IgD-negative memory B cell (primary cell): ENCODE measurements around the gene ATP6V0A4. TPM values are rescaled to one million over a fixed set of nuclear protein-coding genes. Genes with fewer than 3 reads are reported as not detected.
"Not testable (repeated sequence)": the region's sequence is repeated elsewhere in the genome, so short reads cannot be mapped to it uniquely, and the experiment has no call there.

Experiments
- H3K27ac Mint-ChIP-seq, 3 donors: one replicate each; pipeline ENCODE4 v1.8.0; 2020 to 2022; ENCODE audit warnings: mild to moderate bottlenecking in 3 of 3, mixed read lengths in 3 of 3, moderate library complexity in 1 of 3
- H3K27me3 Mint-ChIP-seq: one replicate; pipeline ENCODE4 v1.8.0; 2021; ENCODE audit warnings: mixed read lengths
- H3K36me3 Mint-ChIP-seq: one replicate; pipeline ENCODE4 v1.8.0; 2020; ENCODE audit warnings: mild to moderate bottlenecking, mixed read lengths
- H3K4me1 Mint-ChIP-seq, 3 donors: one replicate each; pipeline ENCODE4 v1.8.0; 2020 to 2022; ENCODE audit warnings: mixed read lengths in 3 of 3, mild to moderate bottlenecking in 1 of 3
- H3K4me3 Mint-ChIP-seq, 4 donors: one replicate each; pipeline ENCODE4 v1.8.0; 2020 to 2022; ENCODE audit warnings: mild to moderate bottlenecking in 4 of 4, mixed read lengths in 4 of 4, moderate library complexity in 3 of 4
- H3K9me3 Mint-ChIP-seq, 3 donors: one replicate each; pipeline ENCODE4 v1.8.0; 2020 to 2021; ENCODE audit warnings: mixed read lengths in 3 of 3, mild to moderate bottlenecking in 1 of 3
- polyA plus RNA-seq: library from polyadenylated mRNA; unstranded; fragments of 300-500 nt; fragmentation: Illumina TruSeq; gene quantifications from one replicate; pipeline ENCODE4 v1.2.3, GENCODE V29; 2021

The ATP6V0A4 gene
- polyA plus RNA-seq, 1 donor from 2014 or later: not detected

GRCh38 chr7:138821912-138822311 is 23.9 kb upstream of the ATP6V0A4 start:
- Mint-ChIP-seq H3K4me3 (no peak overlapping the region), H3K27ac (no peak overlapping the region), H3K4me1 (no peaks in the 10 kb centered on the region), H3K27me3 (no peaks in the 10 kb centered on the region), H3K36me3 (peaks cover 1% of the 10 kb centered on the region), H3K9me3 (peaks cover 0 to 8% (median 0%) of the 10 kb centered on the region in 3 donors)

GRCh38 chr7:138819625-138820024 is 21.6 kb upstream of the ATP6V0A4 start:
- no peaks in the 10 kb centered on the region for H3K4me1 Mint-ChIP-seq
- H3K27ac Mint-ChIP-seq: no peak overlapping the region
- H3K36me3 Mint-ChIP-seq: no peaks in the 10 kb centered on the region
- no peak overlapping the region for H3K4me3 Mint-ChIP-seq
- no peaks in the 10 kb centered on the region for H3K27me3 Mint-ChIP-seq
- peaks cover 0 to 6% (median 0%) of the 10 kb centered on the region in 3 donors for H3K9me3 Mint-ChIP-seq

DNA sequence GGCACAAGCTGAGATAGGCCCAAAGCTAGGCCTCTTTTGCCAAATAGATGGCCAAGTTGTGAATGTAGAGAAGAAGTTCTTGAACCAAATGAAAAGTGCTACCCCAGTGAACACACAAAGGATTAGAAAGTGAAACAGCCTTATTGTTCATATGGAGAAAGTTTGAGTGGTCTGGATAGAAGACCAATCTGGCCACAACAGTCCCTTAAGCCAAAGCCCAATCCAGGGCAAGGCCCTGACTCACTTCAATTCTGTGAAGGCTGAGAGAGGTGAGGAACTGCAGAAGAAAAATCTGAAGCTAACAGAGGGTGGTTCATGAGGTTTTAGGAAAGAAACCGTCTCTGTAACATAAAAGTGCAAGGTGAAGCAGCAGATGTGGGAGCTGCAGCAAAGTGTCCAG is 18.7 kb upstream of the ATP6V0A4 start:
- H3K27ac Mint-ChIP-seq: peak overlapping the region in 1 of 3 donors; percentile 47
- no peak overlapping the region for H3K4me3 Mint-ChIP-seq
- no peaks in the 10 kb centered on the region for H3K27me3 Mint-ChIP-seq
- no peaks in the 10 kb centered on the region for H3K36me3 Mint-ChIP-seq
- no peaks in the 10 kb centered on the region for H3K4me1 Mint-ChIP-seq
- H3K9me3 Mint-ChIP-seq: peaks cover 0 to 6% (median 0%) of the 10 kb centered on the region in 3 donors

DNA sequence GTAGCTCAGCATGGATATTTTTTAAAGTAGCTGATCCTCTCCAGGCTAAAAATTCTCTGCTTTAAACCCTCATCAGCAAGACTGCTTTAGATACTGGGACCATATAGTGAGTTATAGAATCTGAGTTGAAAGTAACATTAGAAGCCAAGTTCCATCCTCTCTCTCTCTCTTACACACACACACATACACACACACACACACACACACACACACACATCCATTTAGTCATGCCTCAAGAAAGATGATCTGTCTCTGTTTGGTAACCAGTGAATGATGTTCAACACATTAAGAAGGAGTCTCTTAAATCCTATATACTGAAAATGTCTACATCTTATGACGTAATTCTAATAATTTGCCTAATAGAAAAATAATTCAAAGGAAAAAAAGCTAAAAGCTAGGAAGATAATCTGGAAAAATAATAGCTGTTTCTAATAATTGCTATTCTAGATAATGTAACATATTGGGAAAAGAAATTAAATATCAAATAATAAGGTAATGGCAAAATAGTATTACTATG is 16.9 kb upstream of the ATP6V0A4 start:
- Mint-ChIP-seq H3K4me1 (no peaks in the 10 kb centered on the region), H3K36me3 (no peaks in the 10 kb centered on the region), H3K27ac (no peak overlapping the region), H3K27me3 (no peaks in the 10 kb centered on the region), H3K9me3 (peaks cover 0 to 6% (median 0%) of the 10 kb centered on the region in 3 donors), H3K4me3 (no peak overlapping the region)

- peaks cover 0 to 6% (median 0%) of the 10 kb centered on the region in 3 donors for H3K9me3 Mint-ChIP-seq
- no peaks in the 10 kb centered on the region for H3K27me3 Mint-ChIP-seq
- no peak overlapping the region for H3K4me3 Mint-ChIP-seq
- no peaks in the 10 kb centered on the region for H3K4me1 Mint-ChIP-seq
- H3K27ac Mint-ChIP-seq: no peak overlapping the region
- H3K36me3 Mint-ChIP-seq: no peaks in the 10 kb centered on the region
Observed at GRCh38 chr7:138813945-138814344, 15.9 kb upstream of the ATP6V0A4 start.

GRCh38 chr7:138811327-138811726 is 13.3 kb upstream of the ATP6V0A4 start:
- H3K27ac Mint-ChIP-seq, H3K4me1 Mint-ChIP-seq, H3K4me3 Mint-ChIP-seq, H3K9me3 Mint-ChIP-seq, H3K36me3 Mint-ChIP-seq, H3K27me3 Mint-ChIP-seq: not testable (repeated sequence)

DNA sequence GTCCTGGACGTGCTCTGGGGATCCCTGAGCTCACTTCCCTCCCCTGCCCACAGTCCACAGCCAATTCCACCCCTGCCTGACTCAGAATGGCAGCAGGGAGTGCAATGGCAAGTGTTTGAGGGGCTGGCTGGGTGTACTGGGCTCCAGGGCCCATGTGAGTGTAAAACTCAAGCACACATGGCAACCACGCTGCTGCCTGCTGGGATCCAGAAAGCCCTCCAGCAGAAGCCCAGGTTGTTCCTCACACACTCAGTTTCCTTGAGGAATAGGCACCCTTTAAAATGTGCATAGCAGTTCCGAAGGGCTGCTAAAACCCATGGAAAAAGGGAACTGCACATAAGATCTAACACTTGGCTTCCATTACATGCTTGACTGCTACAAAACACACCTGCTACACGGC is 11.3 kb upstream of the ATP6V0A4 start:
- peaks cover 3 to 8% (median 6%) of the 10 kb centered on the region in 3 donors for H3K9me3 Mint-ChIP-seq
- no peaks in the 10 kb centered on the region for H3K27me3 Mint-ChIP-seq
- H3K27ac Mint-ChIP-seq: no peak overlapping the region

GRCh38 chr7:138804618-138805017 is 6.6 kb upstream of the ATP6V0A4 start:
- Mint-ChIP-seq H3K4me3 (no peak overlapping the region), H3K27me3 (no peaks in the 10 kb centered on the region), H3K27ac (no peak overlapping the region), H3K36me3 (no peaks in the 10 kb centered on the region), H3K9me3 (peaks cover 3 to 12% (median 6%) of the 10 kb centered on the region in 3 donors), H3K4me1 (no peaks in the 10 kb centered on the region)

More for the DNA sequence above, 11.3 kb upstream of the ATP6V0A4 start:
- Mint-ChIP-seq H3K4me1 (no peaks in the 10 kb centered on the region), H3K4me3 (no peak overlapping the region), H3K36me3 (no peaks in the 10 kb centered on the region)

DNA sequence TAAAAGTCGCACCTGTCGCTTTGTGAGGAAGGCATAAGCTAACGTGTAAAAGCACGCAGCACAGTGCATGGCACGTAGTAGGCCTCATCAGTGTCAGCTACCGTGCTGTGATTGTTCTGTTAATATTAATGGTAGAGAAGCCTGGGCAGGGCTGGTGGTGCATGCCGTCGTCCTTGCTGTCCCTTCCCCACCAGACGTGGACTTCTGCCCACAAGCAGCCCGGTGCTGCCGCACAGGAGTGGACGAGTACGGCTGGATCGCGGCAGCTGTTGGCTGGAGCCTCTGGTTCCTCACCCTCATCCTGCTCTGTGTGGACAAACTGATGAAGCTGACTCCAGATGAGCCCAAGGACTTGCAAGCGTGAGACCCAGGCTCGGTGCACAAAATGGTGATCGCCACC is 4.7 kb upstream of the ATP6V0A4 start:
- Mint-ChIP-seq H3K4me3 (no peak overlapping the region), H3K27ac (no peak overlapping the region), H3K27me3 (peaks cover 2% of the 10 kb centered on the region), H3K4me1 (peaks cover 0 to 2% (median 0%) of the 10 kb centered on the region in 3 donors), H3K9me3 (peaks cover 0 to 7% (median 3%) of the 10 kb centered on the region in 3 donors), H3K36me3 (no peaks in the 10 kb centered on the region)

DNA sequence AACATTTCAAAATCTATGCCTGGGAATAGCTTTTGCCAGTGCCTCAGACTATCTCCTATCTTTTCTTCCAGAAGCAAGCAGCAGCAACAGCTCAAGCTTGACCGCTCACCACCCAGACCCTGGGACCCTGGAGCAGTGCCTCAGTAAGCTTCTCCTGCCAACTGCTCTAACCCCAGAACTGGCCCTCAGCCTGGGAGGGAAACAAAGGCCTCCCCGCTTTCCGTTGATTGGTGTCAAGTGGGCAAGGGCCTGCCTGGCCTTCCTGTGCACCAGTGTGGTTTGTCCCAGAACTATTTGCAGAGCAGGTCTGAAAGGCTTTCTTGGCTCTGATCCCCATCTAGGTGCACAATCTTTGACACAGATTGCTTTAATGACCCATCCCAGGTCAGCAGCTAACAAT is 3.3 kb upstream of the ATP6V0A4 start:
- Mint-ChIP-seq H3K4me1 (peaks cover 0 to 2% (median 0%) of the 10 kb centered on the region in 3 donors), H3K4me3 (no peak overlapping the region), H3K27ac (no peak overlapping the region)

GRCh38 chr7:138799336-138800000 is 1.5 kb upstream of the ATP6V0A4 start:
- Mint-ChIP-seq H3K9me3 (peaks cover 0 to 4% (median 0%) of the 10 kb centered on the region in 3 donors), H3K27ac (no peak overlapping the region), H3K27me3 (peaks cover 2% of the 10 kb centered on the region), H3K4me3 (no peak overlapping the region), H3K4me1 (peaks cover 0 to 2% (median 0%) of the 10 kb centered on the region in 3 donors), H3K36me3 (no peaks in the 10 kb centered on the region)

More for the DNA sequence above, 3.3 kb upstream of the ATP6V0A4 start:
- Mint-ChIP-seq H3K36me3 (no peaks in the 10 kb centered on the region), H3K27me3 (peaks cover 2% of the 10 kb centered on the region), H3K9me3 (peaks cover 0 to 4% (median 0%) of the 10 kb centered on the region in 3 donors)

- no peak overlapping the region for H3K4me3 Mint-ChIP-seq
- H3K36me3 Mint-ChIP-seq: no peaks in the 10 kb centered on the region
- H3K27ac Mint-ChIP-seq: no peak overlapping the region
- peaks cover 0 to 2% (median 0%) of the 10 kb centered on the region in 3 donors for H3K4me1 Mint-ChIP-seq
- H3K27me3 Mint-ChIP-seq: peaks cover 2% of the 10 kb centered on the region
- peaks cover 0 to 2% (median 0%) of the 10 kb centered on the region in 3 donors for H3K9me3 Mint-ChIP-seq
Observed at GRCh38 chr7:138798836-138799235, 840 bp upstream of the ATP6V0A4 start.

GRCh38 chr7:138797046-138797445 is 950 bp downstream of the ATP6V0A4 start:
- not testable (repeated sequence) for H3K36me3 Mint-ChIP-seq, H3K27me3 Mint-ChIP-seq, H3K4me1 Mint-ChIP-seq, H3K9me3 Mint-ChIP-seq, H3K27ac Mint-ChIP-seq
- H3K4me3 Mint-ChIP-seq: peak overlapping the region in 1 of 4 donors; percentile 30

DNA sequence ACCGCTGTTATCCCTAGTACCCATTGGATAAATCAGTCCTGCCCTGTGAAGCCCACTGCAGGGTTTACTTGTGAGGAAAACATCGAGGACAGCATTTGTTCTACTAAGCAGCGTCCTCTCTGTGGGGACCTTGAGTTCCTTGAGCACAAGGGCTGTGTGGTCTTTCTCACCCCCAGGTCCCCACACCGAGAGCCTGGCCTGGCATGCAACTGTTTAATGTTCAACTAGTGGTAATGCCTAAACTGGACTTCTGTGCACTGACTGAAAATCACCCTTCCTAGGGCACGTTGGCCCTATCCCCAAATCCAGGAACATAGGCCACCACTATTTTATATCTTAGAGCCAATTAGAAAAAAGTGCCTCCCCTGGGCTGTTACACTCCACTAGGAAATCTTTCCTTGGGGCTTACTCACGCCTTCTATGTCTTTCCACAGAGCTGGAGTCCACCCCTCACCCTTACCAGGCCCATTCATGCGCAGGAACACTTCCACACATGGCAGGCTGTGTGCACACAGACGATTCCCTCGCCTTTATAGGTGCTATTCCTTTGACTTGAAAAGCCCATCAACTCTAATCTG is 1.9 kb downstream of the ATP6V0A4 start:
- H3K4me3 Mint-ChIP-seq: no peak overlapping the region
- no peak overlapping the region for H3K27ac Mint-ChIP-seq

DNA sequence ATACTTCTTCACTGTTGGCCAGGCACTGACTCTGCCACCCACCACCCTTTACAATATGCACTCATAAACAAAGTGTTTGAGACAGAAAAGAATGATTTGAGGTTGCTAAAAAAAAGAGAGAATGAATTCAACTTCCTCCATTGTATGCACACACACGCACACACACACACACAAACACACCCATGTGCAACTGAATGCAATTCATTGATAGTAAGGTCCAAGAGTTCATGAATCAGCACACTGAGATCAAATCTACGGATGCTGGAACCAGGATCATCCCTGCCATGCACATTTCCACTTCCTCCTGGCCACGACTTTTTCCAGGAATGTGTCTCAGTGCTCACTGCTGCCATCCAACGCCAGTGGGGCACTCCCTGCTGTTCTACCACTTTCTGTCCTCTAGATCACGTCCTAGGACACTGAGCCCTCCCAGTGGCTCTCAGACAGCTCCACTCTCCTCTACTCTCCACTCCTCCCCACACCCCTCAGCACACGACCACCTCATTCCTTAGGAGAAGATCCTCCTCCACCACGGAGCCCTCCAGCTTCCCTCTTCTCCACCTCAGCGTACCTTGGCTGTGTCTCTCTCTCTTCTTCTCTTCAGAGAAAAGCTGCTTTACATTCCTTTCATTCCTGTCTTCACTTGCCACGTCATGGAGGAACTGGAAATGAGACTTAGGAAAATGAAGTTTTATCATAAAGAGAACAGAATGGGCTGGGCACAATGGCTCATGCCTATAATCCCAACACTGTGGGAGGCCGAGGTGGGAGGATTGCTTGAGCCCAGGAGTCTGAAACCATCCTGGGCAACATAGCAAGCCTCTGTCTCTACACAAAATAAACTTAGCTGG is 12.2 kb downstream of the ATP6V0A4 start:
- Mint-ChIP-seq H3K9me3 (peaks cover 8 to 17% (median 8%) of the 10 kb centered on the region in 3 donors), H3K27ac (no peak overlapping the region), H3K27me3 (peaks cover 10% of the 10 kb centered on the region), H3K4me1 (no peaks in the 10 kb centered on the region), H3K4me3 (peak overlapping the region in 1 of 4 donors; percentile 25), H3K36me3 (no peaks in the 10 kb centered on the region)

More for the DNA sequence above, 1.9 kb downstream of the ATP6V0A4 start:
- peaks cover 5% of the 10 kb centered on the region for H3K27me3 Mint-ChIP-seq
- peaks cover 2% of the 10 kb centered on the region for H3K36me3 Mint-ChIP-seq
- H3K9me3 Mint-ChIP-seq: peaks cover 0 to 2% (median 0%) of the 10 kb centered on the region in 3 donors
- peaks cover 0 to 3% (median 0%) of the 10 kb centered on the region in 3 donors for H3K4me1 Mint-ChIP-seq
